Neural progenitor cell (in vitro differentiated cells): ENCODE measurements around the gene KANSL1L.
A peak's percentile ranks its signal among the peaks of the same experiment; 100 is the strongest.

ENCODE experiments used
- EZH2phosphoT487 ChIP-seq: fragments of 200-600 bp; sonication (generic); IDR thresholded peaks from 2 replicates; pipeline ENCODE4 v1.6.1; 2017; ENCODE audit warnings: antibody characterized with exemption
- TF ChIP-seq, protein P1 (sequence below): fragments of 200-600 bp; sonication (generic); IDR thresholded peaks from 2 replicates; pipeline ENCODE4 v1.5.1; 2017; ENCODE audit warnings: antibody characterized with exemption, mild to moderate bottlenecking

DNA sequence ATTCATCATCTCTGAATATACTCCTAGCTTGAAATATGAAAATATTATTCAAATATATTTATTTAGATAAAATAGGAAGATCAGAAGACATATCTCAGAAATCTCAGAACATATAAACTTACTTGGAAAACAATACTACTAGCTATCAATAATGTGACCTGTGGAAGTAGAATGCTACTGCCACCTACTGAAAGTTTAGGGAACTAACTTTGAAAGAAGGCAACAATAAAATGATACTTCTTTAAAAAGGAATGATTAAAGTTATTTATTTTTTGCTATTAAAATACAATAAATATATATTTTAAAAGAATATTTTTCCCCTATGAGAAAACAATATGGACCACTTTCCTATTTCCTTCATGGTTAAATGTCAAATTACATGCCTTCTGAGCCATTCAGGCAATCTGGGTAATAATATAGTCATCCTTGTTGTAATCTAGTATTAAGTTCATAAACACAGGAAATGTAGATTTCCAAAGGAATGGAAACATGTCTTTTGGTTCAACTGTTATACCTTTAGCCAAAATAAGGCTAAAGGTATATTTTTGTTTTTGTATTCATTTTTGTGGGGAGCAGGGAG, 28.1 kb upstream of the KANSL1L start:
- TF ChIP-seq, protein P1, sequence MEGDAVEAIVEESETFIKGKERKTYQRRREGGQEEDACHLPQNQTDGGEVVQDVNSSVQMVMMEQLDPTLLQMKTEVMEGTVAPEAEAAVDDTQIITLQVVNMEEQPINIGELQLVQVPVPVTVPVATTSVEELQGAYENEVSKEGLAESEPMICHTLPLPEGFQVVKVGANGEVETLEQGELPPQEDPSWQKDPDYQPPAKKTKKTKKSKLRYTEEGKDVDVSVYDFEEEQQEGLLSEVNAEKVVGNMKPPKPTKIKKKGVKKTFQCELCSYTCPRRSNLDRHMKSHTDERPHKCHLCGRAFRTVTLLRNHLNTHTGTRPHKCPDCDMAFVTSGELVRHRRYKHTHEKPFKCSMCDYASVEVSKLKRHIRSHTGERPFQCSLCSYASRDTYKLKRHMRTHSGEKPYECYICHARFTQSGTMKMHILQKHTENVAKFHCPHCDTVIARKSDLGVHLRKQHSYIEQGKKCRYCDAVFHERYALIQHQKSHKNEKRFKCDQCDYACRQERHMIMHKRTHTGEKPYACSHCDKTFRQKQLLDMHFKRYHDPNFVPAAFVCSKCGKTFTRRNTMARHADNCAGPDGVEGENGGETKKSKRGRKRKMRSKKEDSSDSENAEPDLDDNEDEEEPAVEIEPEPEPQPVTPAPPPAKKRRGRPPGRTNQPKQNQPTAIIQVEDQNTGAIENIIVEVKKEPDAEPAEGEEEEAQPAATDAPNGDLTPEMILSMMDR, result peak; percentile 76
- TF ChIP-seq EZH2phosphoT487, result no peak
